NCI-H2081 treated with DMSO at 0.1 percent for 48 hours (cell line): ENCODE measurements around the gene LCN6.

Experiments
- DNase-seq: peaks from one replicate; lab custom pipeline; 2025; lab: John Stamatoyannopoulos, UW

The LCN6 gene

GRCh38 chr9:136743639-136744211, 4.6 kb downstream of the LCN6 start:
- DNase-seq, result no peak

- no peak for DNase-seq
These were observed 5.5 kb downstream of the LCN6 start, which contains the start of gene LCN10 for GRCh38 chr9:136742591-136743391. Gene LCN10, minus strand, starts transcription at chr9:136742940. Its CDS starts 37 bp downstream, at chr9:136742903.

GRCh38 chr9:136741883-136742571, 6.3 kb downstream of the LCN6 start:
- DNase-seq, result no peak

- no peak for DNase-seq
These were observed 7.1 kb downstream of the LCN6 start for GRCh38 chr9:136740971-136741882.

- DNase-seq, result no peak
These were observed 7.8 kb downstream of the LCN6 start for GRCh38 chr9:136740491-136740890.

GRCh38 chr9:136740069-136740468, 8.3 kb downstream of the LCN6 start:
- no peak for DNase-seq

- DNase-seq, result no peak
These were observed 8.8 kb downstream of the LCN6 start for GRCh38 chr9:136739509-136739908.

- no peak for DNase-seq
These were observed 9.4 kb downstream of the LCN6 start for GRCh38 chr9:136738960-136739359.

GRCh38 chr9:136735812-136736480, 12.4 kb downstream of the LCN6 start:
- no peak for DNase-seq

GRCh38 chr9:136734837-136735496, 13.4 kb downstream of the LCN6 start:
- DNase-seq, result no peak

GRCh38 chr9:136733611-136734010, 14.7 kb downstream of the LCN6 start:
- DNase-seq, result no peak

- DNase-seq, result no peak
These were observed 15.7 kb downstream of the LCN6 start for GRCh38 chr9:136732444-136733178.

- DNase-seq, result no peak
These were observed 18.4 kb downstream of the LCN6 start for GRCh38 chr9:136729926-136730325.

- DNase-seq, result no peak
These were observed 19.2 kb downstream of the LCN6 start for GRCh38 chr9:136729144-136729543.

GRCh38 chr9:136728548-136729123, 19.7 kb downstream of the LCN6 start:
- no peak for DNase-seq

GRCh38 chr9:136728080-136728547, 20.2 kb downstream of the LCN6 start:
- no peak for DNase-seq

- DNase-seq, result no peak
These were observed 21.6 kb downstream of the LCN6 start for GRCh38 chr9:136726631-136727191.

- DNase-seq, result no peak
These were observed 22.2 kb downstream of the LCN6 start for GRCh38 chr9:136726118-136726517.

GRCh38 chr9:136725612-136726011, 22.7 kb downstream of the LCN6 start:
- DNase-seq, result no peak
